HCT116 (cell line): ENCODE results near the gene SLC25A13. TPM values are rescaled to one million over a fixed set of nuclear protein-coding genes. Genes with fewer than 3 reads are reported as not detected.

Experiments
- ATAC-seq: fragments of 200-7000 bp; cut with Tn5 transposase; 2 replicates; pipeline ENCODE4 v1.9.1; 2020; ENCODE audit warnings: mild to moderate bottlenecking, moderate library complexity
- BruUV-seq: library from RNA; stranded (reverse); fragments of 400-500 nt; replicated peaks from 2 replicates; lab custom pipeline; 2021; lab: Mats Ljungman, UMichigan
- CTCF ChIA-PET: fragments of 300-600 bp; sonication (Branson Sonifier 250); formaldehyde crosslinking; loops from one replicate; lab custom pipeline; 2021; ENCODE audit warnings: antibody characterized with exemption; lab: Charles Lee
- POLR2A ChIA-PET: fragments of 300-600, 350-600 bp; sonication (Branson Sonifier 250); formaldehyde crosslinking; loops from one replicate; lab custom pipeline; 2021; ENCODE audit warnings: antibody characterized with exemption; lab: Charles Lee
- RAD21 ChIA-PET, 2 experiments: fragments of 300-600 bp; sonication (Branson Sonifier 250); formaldehyde crosslinking; loops; one replicate each; lab custom pipeline; 2023; ENCODE audit warnings: low total read pairs in 2 of 2; ENCODE audit not compliant: uncharacterized antibody in 2 of 2, unreplicated experiment in 2 of 2, low non-redundant PET in 1 of 2; lab: Charles Lee
- DNase-seq: peaks from one replicate; pipeline ENCODE4 v3.0.0-alpha.2; 2010; ENCODE audit warnings: low read depth, low spot score
- H2AFZ ChIP-seq: fragments of 200-600 bp; shearing (Covaris generic), sonication (generic); 2 replicates; pipeline ENCODE4 v1.6.1; 2017; ENCODE audit warnings: low read depth, mixed run types, mixed read lengths, antibody characterized with exemption, low read length; ENCODE audit not compliant: poor library complexity, severe bottlenecking
- H3K27ac ChIP-seq: 2 replicates; pipeline ENCODE4 v1.5.1; 2012; ENCODE audit warnings: low read depth, low read length
- H3K27me3 ChIP-seq: fragments of 200-600 bp; sonication (generic); 2 replicates; pipeline ENCODE4 v1.6.1; 2016; ENCODE audit warnings: mixed run types, low read length, mixed read lengths; ENCODE audit not compliant: insufficient read depth
- H3K36me3 ChIP-seq, 2 experiments: fragments of 200-500 bp in 1 of 2; fragments of 200-600 bp in 1 of 2; sonication (Bioruptor generic) in 1 of 2; sonication (generic) in 1 of 2; 2 replicates each; pipeline versions ENCODE4 v1.5.1 to v1.6.1; 2014 to 2016; ENCODE audit warnings: low read length in 2 of 2, inconsistent platforms in 1 of 2, mixed read lengths in 1 of 2, mixed run types in 1 of 2; ENCODE audit not compliant: insufficient read depth in 2 of 2, control insufficient read depth in 1 of 2
- H3K4me1 ChIP-seq, 2 experiments: fragments of 200-600 bp in 1 of 2; sonication (generic) in 1 of 2; 2 replicates each; pipeline versions ENCODE4 v1.5.1 to v1.6.1; 2012 to 2017; ENCODE audit warnings: low read length in 2 of 2, inconsistent platforms in 1 of 2, mild to moderate bottlenecking in 1 of 2, mixed read lengths in 1 of 2, mixed run types in 1 of 2, moderate library complexity in 1 of 2; ENCODE audit not compliant: insufficient read depth in 2 of 2, control insufficient read depth in 1 of 2
- H3K4me2 ChIP-seq: fragments of 200-600 bp; sonication (generic); 2 replicates; pipeline ENCODE4 v1.6.1; 2017; ENCODE audit warnings: mixed run types, low read length, mixed read lengths
- H3K4me3 ChIP-seq, 2 experiments: fragments of 200-600 bp in 1 of 2; sonication (generic) in 1 of 2; replicated peaks in 1 of 2; 2 replicates each; pipeline ENCODE4 v1.5.1; 2011 to 2016; ENCODE audit warnings: low read length in 2 of 2, control low read depth in 1 of 2, low read depth in 1 of 2, mild to moderate bottlenecking in 1 of 2, mixed read lengths in 1 of 2, mixed run types in 1 of 2
- H3K79me2 ChIP-seq: fragments of 200-600 bp; sonication (generic); 2 replicates; pipeline ENCODE4 v1.6.1; 2017; ENCODE audit warnings: mild to moderate bottlenecking, mixed run types, low read length, moderate library complexity, mixed read lengths; ENCODE audit not compliant: insufficient read depth
- H3K9ac ChIP-seq: fragments of 200-600 bp; sonication (generic); 2 replicates; pipeline ENCODE4 v1.6.1; 2016; ENCODE audit warnings: low read length, mixed read lengths
- H3K9me2 ChIP-seq: fragments of 200-600 bp; sonication (generic), shearing (Covaris generic); 2 replicates; pipeline ENCODE4 v1.6.1; 2017; ENCODE audit warnings: mixed run types, mild to moderate bottlenecking, moderate library complexity; ENCODE audit not compliant: insufficient read depth
- H3K9me3 ChIP-seq, 2 experiments: fragments of 200-500 bp in 1 of 2; fragments of 200-600 bp in 1 of 2; sonication (Bioruptor generic) in 1 of 2; sonication (generic) in 1 of 2; 2 replicates each; pipeline ENCODE4 v1.6.1; 2014 to 2017; ENCODE audit warnings: low read length in 2 of 2, mixed read lengths in 2 of 2, inconsistent platforms in 1 of 2, low read depth in 1 of 2, mild to moderate bottlenecking in 1 of 2, mixed run types in 1 of 2, moderate library complexity in 1 of 2; ENCODE audit not compliant: control insufficient read depth in 1 of 2, insufficient read depth in 1 of 2
- H4K20me1 ChIP-seq: fragments of 200-600 bp; sonication (generic), shearing (Covaris generic); 2 replicates; pipeline ENCODE4 v1.6.1; 2017; ENCODE audit warnings: mixed run types, mild to moderate bottlenecking, moderate library complexity; ENCODE audit not compliant: insufficient read depth
- CBX3 ChIP-seq: IDR thresholded peaks from 2 replicates; pipeline ENCODE4 v1.6.1; 2012; ENCODE audit warnings: low read depth
- CEBPB ChIP-seq: IDR thresholded peaks from 2 replicates; pipeline ENCODE4 v1.6.1; 2012; ENCODE audit warnings: low read depth
- ELF1 ChIP-seq: IDR thresholded peaks from 2 replicates; pipeline ENCODE4 v1.6.1; 2012; ENCODE audit warnings: low read depth, borderline replicate concordance
- EZH2 ChIP-seq: fragments of 200-600 bp; sonication (generic); IDR thresholded peaks from 2 replicates; pipeline ENCODE4 v1.6.1; 2017; ENCODE audit warnings: antibody characterized with exemption, mixed run types
- EZH2phosphoT487 ChIP-seq: fragments of 200-600 bp; IDR thresholded peaks from 2 replicates; pipeline ENCODE4 v1.6.1; 2018; ENCODE audit warnings: antibody characterized with exemption, borderline replicate concordance
- FOSL1 ChIP-seq: IDR thresholded peaks from 2 replicates; pipeline ENCODE4 v1.6.1; 2012; ENCODE audit warnings: low read depth
- JUND ChIP-seq: IDR thresholded peaks from 2 replicates; pipeline ENCODE4 v1.6.1; 2012
- POLR2AphosphoS5 ChIP-seq: IDR thresholded peaks from 2 replicates; pipeline ENCODE4 v1.6.1; 2011; ENCODE audit warnings: mild to moderate bottlenecking, low read depth, low read length, moderate library complexity
- RAD21 ChIP-seq: IDR thresholded peaks from 2 replicates; pipeline ENCODE4 v1.6.1; 2012; ENCODE audit warnings: low read depth, mild to moderate bottlenecking
- SRF ChIP-seq: IDR thresholded peaks from 2 replicates; pipeline ENCODE4 v1.6.1; 2012; ENCODE audit warnings: low read depth
- ZFX ChIP-seq: fragments of 450-650 bp; IDR thresholded peaks from 2 replicates; pipeline ENCODE4 v1.6.1; 2017
- ZNF274 ChIP-seq: fragments of 200-500 bp; sonication (Bioruptor generic); IDR thresholded peaks from 2 replicates; pipeline ENCODE4 v1.6.1; 2014; ENCODE audit warnings: mild to moderate bottlenecking, low read depth, low read length, inconsistent platforms
- intact Hi-C: fragments of 100-400 bp; cut with micrococcal nuclease; formaldehyde crosslinking; loops from 2 replicates; pipeline ENCODE4 v1.10.0; 2022
- total RNA-seq: library from RNA; stranded (reverse); gene quantifications from one replicate; pipeline ENCODE4 v1.2.1, GENCODE V29; 2021; ENCODE audit not compliant: unreplicated experiment
- TF ChIP-seq, protein P1 (sequence below): IDR thresholded peaks from 2 replicates; pipeline ENCODE4 v1.6.1; 2012; ENCODE audit warnings: low read depth
- TF ChIP-seq, protein P2 (sequence below): IDR thresholded peaks from 2 replicates; pipeline ENCODE4 v1.6.1; 2012
- TF ChIP-seq, protein P3 (sequence below): IDR thresholded peaks from 2 replicates; pipeline ENCODE4 v1.6.1; 2012

Gene SLC25A13
- total RNA-seq, 1 experiment from 2014 or later = 19.3 TPM

DNA sequence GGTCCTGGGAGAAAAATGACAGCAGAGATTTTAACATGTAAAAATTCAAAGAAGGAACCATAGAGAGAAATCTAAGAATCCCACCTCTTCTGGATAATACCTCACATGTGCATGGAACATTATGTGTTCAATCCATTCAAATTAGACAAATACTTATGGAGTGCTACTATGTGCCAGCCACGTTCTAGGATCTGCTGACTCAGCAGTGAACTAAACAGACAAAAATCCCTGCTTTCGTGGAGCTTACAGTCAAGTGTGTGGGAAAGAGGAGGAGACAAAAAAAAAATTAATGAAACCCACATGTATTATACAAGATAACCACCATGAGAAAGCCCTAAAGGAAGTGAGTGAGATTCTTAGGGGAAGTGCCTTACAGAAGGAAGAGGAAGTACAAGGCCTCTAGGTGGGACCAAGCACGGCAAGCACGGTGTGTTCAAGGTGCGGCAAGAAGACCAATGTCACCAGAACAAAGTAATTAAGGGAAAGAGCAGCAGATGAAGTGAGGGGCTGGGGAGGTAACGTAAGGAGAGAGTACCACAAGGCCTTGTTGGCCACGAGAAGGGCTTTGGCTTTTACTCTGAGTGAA, 71.0 kb downstream of the SLC25A13 start:
- no peak overlapping the region for H3K4me2 ChIP-seq
- no peak for TF ChIP-seq ZFX
- no peak for TF ChIP-seq RAD21
- TF ChIP-seq JUND = no peak
- TF ChIP-seq POLR2AphosphoS5 = no peak
- TF ChIP-seq, protein P1, sequence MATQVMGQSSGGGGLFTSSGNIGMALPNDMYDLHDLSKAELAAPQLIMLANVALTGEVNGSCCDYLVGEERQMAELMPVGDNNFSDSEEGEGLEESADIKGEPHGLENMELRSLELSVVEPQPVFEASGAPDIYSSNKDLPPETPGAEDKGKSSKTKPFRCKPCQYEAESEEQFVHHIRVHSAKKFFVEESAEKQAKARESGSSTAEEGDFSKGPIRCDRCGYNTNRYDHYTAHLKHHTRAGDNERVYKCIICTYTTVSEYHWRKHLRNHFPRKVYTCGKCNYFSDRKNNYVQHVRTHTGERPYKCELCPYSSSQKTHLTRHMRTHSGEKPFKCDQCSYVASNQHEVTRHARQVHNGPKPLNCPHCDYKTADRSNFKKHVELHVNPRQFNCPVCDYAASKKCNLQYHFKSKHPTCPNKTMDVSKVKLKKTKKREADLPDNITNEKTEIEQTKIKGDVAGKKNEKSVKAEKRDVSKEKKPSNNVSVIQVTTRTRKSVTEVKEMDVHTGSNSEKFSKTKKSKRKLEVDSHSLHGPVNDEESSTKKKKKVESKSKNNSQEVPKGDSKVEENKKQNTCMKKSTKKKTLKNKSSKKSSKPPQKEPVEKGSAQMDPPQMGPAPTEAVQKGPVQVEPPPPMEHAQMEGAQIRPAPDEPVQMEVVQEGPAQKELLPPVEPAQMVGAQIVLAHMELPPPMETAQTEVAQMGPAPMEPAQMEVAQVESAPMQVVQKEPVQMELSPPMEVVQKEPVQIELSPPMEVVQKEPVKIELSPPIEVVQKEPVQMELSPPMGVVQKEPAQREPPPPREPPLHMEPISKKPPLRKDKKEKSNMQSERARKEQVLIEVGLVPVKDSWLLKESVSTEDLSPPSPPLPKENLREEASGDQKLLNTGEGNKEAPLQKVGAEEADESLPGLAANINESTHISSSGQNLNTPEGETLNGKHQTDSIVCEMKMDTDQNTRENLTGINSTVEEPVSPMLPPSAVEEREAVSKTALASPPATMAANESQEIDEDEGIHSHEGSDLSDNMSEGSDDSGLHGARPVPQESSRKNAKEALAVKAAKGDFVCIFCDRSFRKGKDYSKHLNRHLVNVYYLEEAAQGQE = no peak
- no peak for TF ChIP-seq FOSL1
- TF ChIP-seq, protein P2, sequence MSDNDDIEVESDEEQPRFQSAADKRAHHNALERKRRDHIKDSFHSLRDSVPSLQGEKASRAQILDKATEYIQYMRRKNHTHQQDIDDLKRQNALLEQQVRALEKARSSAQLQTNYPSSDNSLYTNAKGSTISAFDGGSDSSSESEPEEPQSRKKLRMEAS = no peak
- TF ChIP-seq CBX3 = no peak
- TF ChIP-seq EZH2phosphoT487 = no peak
- TF ChIP-seq ZNF274 = no peak
- TF ChIP-seq ELF1 = no peak
- TF ChIP-seq SRF = no peak
- no peak for TF ChIP-seq CEBPB
- no peak for TF ChIP-seq EZH2
- TF ChIP-seq, protein P3, sequence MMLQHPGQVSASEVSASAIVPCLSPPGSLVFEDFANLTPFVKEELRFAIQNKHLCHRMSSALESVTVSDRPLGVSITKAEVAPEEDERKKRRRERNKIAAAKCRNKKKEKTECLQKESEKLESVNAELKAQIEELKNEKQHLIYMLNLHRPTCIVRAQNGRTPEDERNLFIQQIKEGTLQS = no peak
- H3K4me3 ChIP-seq = no peak overlapping the region
- H3K9me2 ChIP-seq = no peaks in the 10 kb centered on the region
- peaks cover 24% of the 10 kb centered on the region for H3K79me2 ChIP-seq
- H3K27ac ChIP-seq = no peak overlapping the region
- CTCF ChIA-PET = no interaction called here
- no peak overlapping the region for H3K9ac ChIP-seq
- H3K9me3 ChIP-seq = no peaks in the 10 kb centered on the region
- ATAC-seq (no peak), DNase-seq (no peak)
- H3K4me1 ChIP-seq = no peaks in the 10 kb centered on the region
- no peaks in the 10 kb centered on the region for H3K36me3 ChIP-seq
- RAD21 ChIA-PET = no interaction called here
- POLR2A ChIA-PET = no interaction called here
- H2AFZ ChIP-seq = no peak overlapping the region
- no peaks in the 10 kb centered on the region for H3K27me3 ChIP-seq
- H4K20me1 ChIP-seq = 0 out of 2 replicates have a peak, but pooled peaks cover 3% of the 10 kb centered on the region
- intact Hi-C loops = no loop called here
- no TSS peak for BruUV-seq
